HEK293T (cell line): ENCODE measurements around the gene PSEN1.

ENCODE experiments used
- ARNT ChIP-seq: fragments of 450-650 bp; IDR thresholded peaks from 2 replicates; pipeline ENCODE4 v1.6.1; 2017; ENCODE audit warnings: mild to moderate bottlenecking
- BHLHE40 ChIP-seq: fragments of 450-650 bp; IDR thresholded peaks from 2 replicates; pipeline ENCODE4 v1.6.1; 2016; ENCODE audit warnings: mild to moderate bottlenecking, moderate library complexity, borderline replicate concordance
- CTBP1 ChIP-seq: fragments of 450-650 bp; IDR thresholded peaks from 2 replicates; pipeline ENCODE4 v1.6.1; 2016; ENCODE audit warnings: borderline replicate concordance
- ELF4 ChIP-seq: fragments of 450-650 bp; IDR thresholded peaks from 2 replicates; pipeline ENCODE4 v1.6.1; 2017; ENCODE audit warnings: antibody characterized with exemption
- FOXA1 ChIP-seq: fragments of 450-650 bp; IDR thresholded peaks from 2 replicates; pipeline ENCODE4 v1.6.1; 2016; ENCODE audit warnings: mild to moderate bottlenecking
- FOXK2 ChIP-seq: fragments of 450-650 bp; IDR thresholded peaks from 2 replicates; pipeline ENCODE4 v1.6.1; 2016; ENCODE audit warnings: mild to moderate bottlenecking
- FOXM1 ChIP-seq: fragments of 450-650 bp; IDR thresholded peaks from 2 replicates; pipeline ENCODE4 v1.6.1; 2017; ENCODE audit warnings: mild to moderate bottlenecking, borderline replicate concordance
- HDGF ChIP-seq: fragments of 450-650 bp; IDR thresholded peaks from 2 replicates; pipeline ENCODE4 v1.6.1; 2017; ENCODE audit warnings: antibody characterized with exemption, borderline replicate concordance
- LEF1 ChIP-seq: fragments of 450-650 bp; IDR thresholded peaks from 2 replicates; pipeline ENCODE4 v1.6.1; 2017; ENCODE audit warnings: mild to moderate bottlenecking, borderline replicate concordance
- NFRKB ChIP-seq: fragments of 450-650 bp; IDR thresholded peaks from 2 replicates; pipeline ENCODE4 v1.6.1; 2016; ENCODE audit warnings: mild to moderate bottlenecking, moderate library complexity
- SP1 ChIP-seq: fragments of 450-650 bp; IDR thresholded peaks from 2 replicates; pipeline ENCODE4 v1.6.1; 2017
- SUZ12 ChIP-seq: fragments of 450-650 bp; IDR thresholded peaks from 2 replicates; pipeline ENCODE4 v1.6.1; 2016; ENCODE audit warnings: mild to moderate bottlenecking
- TARDBP ChIP-seq: fragments of 450-650 bp; IDR thresholded peaks from 2 replicates; pipeline ENCODE4 v1.6.1; 2016
- ZNF384 ChIP-seq: fragments of 450-650 bp; IDR thresholded peaks from 2 replicates; pipeline ENCODE4 v1.6.1; 2016

- TF ChIP-seq BHLHE40: no peak
- TF ChIP-seq FOXM1: no peak
- no peak for TF ChIP-seq ZNF384
- no peak for TF ChIP-seq LEF1
- no peak for TF ChIP-seq SUZ12
- no peak for TF ChIP-seq FOXK2
- no peak for TF ChIP-seq ARNT
- no peak for TF ChIP-seq HDGF
- no peak for TF ChIP-seq ELF4
- no peak for TF ChIP-seq SP1
- TF ChIP-seq FOXA1: no peak
- no peak for TF ChIP-seq NFRKB
- no peak for TF ChIP-seq CTBP1
- TF ChIP-seq TARDBP: no peak
These were observed 106.1 kb downstream of the PSEN1 start for GRCh38 chr14:73242357-73242901.
